Chondrocyte (in vitro differentiated cells): ENCODE results near the gene PHF23. TPM values are rescaled to one million over a fixed set of nuclear protein-coding genes. Genes with fewer than 3 reads are reported as not detected.
A peak's percentile ranks its signal among the peaks of the same experiment; 100 is the strongest.

Source experiments
- DNase-seq: peaks from one replicate; pipeline ENCODE4 v3.0.0; 2021; ENCODE audit warnings: mixed read lengths, low spot score
- H3K27ac Mint-ChIP-seq: one replicate; pipeline ENCODE4 v1.8.0; 2021; ENCODE audit warnings: mild to moderate bottlenecking, moderate library complexity, mixed read lengths; ENCODE audit not compliant: unreplicated experiment
- H3K27me3 Mint-ChIP-seq: 2 replicates; pipeline ENCODE4 v1.8.0; 2021; ENCODE audit warnings: low read depth, mixed read lengths
- H3K36me3 Mint-ChIP-seq: 2 replicates; pipeline ENCODE4 v1.8.0; 2021; ENCODE audit warnings: low read depth, mixed read lengths
- H3K4me1 Mint-ChIP-seq: 2 replicates; pipeline ENCODE4 v1.8.0; 2021; ENCODE audit warnings: low read depth, mild to moderate bottlenecking, mixed read lengths
- H3K4me3 Mint-ChIP-seq: one replicate; pipeline ENCODE4 v1.8.0; 2021; ENCODE audit warnings: mild to moderate bottlenecking, moderate library complexity, mixed read lengths; ENCODE audit not compliant: unreplicated experiment
- H3K9me3 Mint-ChIP-seq: 2 replicates; pipeline ENCODE4 v1.8.0; 2021; ENCODE audit warnings: low read depth, mixed read lengths
- CTCF ChIP-seq: fragments of 200-600 bp; sonication (generic); IDR thresholded peaks from 2 replicates; pipeline ENCODE4 v1.5.0; 2021; ENCODE audit warnings: antibody characterized with exemption, mild to moderate bottlenecking, moderate library complexity
- total RNA-seq: library from RNA; stranded (reverse); gene quantifications from 3 replicates; pipeline ENCODE4 v1.2.1, GENCODE V29; 2021

PHF23 gene
- total RNA-seq, 1 donor from 2014 or later: 49.5 TPM

- no peaks in the 10 kb centered on the region for H3K9me3 Mint-ChIP-seq
- H3K36me3 Mint-ChIP-seq: peaks cover 17% of the 10 kb centered on the region
- peak overlapping the region; percentile 96 for H3K4me3 Mint-ChIP-seq
- no peaks in the 10 kb centered on the region for H3K27me3 Mint-ChIP-seq
- no peak for DNase-seq
- peak overlapping the region; percentile 96 for H3K27ac Mint-ChIP-seq
- H3K4me1 Mint-ChIP-seq: peaks cover 65% of the 10 kb centered on the region
- TF ChIP-seq CTCF: no peak
These were observed 3.3 kb downstream of the PHF23 start for GRCh38 chr17:7235693-7236665.

GRCh38 chr17:7234083-7234951 is 4.9 kb downstream of the PHF23 start, which contains the start of gene DVL2:
Gene DVL2, minus strand, starts transcription at chr17:7234517. Its CDS starts 255 bp downstream, at chr17:7234262.
- no peak for TF ChIP-seq CTCF
- Mint-ChIP-seq H3K4me1 (peaks cover 54% of the 10 kb centered on the region), H3K27ac (peak within 1 kb of the TSS; percentile 96), H3K4me3 (peak within 1 kb of the TSS; percentile 96), H3K36me3 (peaks cover 18% of the 10 kb centered on the region), H3K9me3 (no peaks in the 10 kb centered on the region), H3K27me3 (no peaks in the 10 kb centered on the region)
- no peak for DNase-seq

GRCh38 chr17:7233701-7234082 is 5.6 kb downstream of the PHF23 start:
- Mint-ChIP-seq H3K9me3 (no peaks in the 10 kb centered on the region), H3K27me3 (no peaks in the 10 kb centered on the region), H3K4me1 (peaks cover 54% of the 10 kb centered on the region), H3K36me3 (peaks cover 24% of the 10 kb centered on the region), H3K27ac (peak overlapping the region; percentile 96), H3K4me3 (peak overlapping the region; percentile 96)
- DNase-seq: no peak
- TF ChIP-seq CTCF: no peak

GRCh38 chr17:7232114-7232513 is 7.1 kb downstream of the PHF23 start:
- DNase-seq: no peak
- TF ChIP-seq CTCF: no peak
- Mint-ChIP-seq H3K4me1 (peaks cover 54% of the 10 kb centered on the region), H3K9me3 (no peaks in the 10 kb centered on the region), H3K27ac (peak overlapping the region; percentile 61), H3K4me3 (peak overlapping the region; percentile 96), H3K27me3 (no peaks in the 10 kb centered on the region), H3K36me3 (peaks cover 30% of the 10 kb centered on the region)

GRCh38 chr17:7229504-7229903 is 9.8 kb downstream of the PHF23 start:
- Mint-ChIP-seq H3K27me3 (no peaks in the 10 kb centered on the region), H3K9me3 (no peaks in the 10 kb centered on the region), H3K27ac (no peak overlapping the region), H3K4me3 (no peak overlapping the region), H3K36me3 (peaks cover 18% of the 10 kb centered on the region), H3K4me1 (peaks cover 37% of the 10 kb centered on the region)
- no peak for TF ChIP-seq CTCF
- DNase-seq: no peak
